HG03025 (cell line): ENCODE data around the gene COCH.
"Not testable (repeated sequence)": the region's sequence is repeated elsewhere in the genome, so short reads cannot be mapped to it uniquely, and the experiment has no call there.

Source experiments
- ATAC-seq: cut with Tn5 transposase; IDR thresholded peaks from one replicate; pipeline ENCODE4 v1.9.1; 2021; ENCODE audit warnings: mild to moderate bottlenecking, moderate library complexity; ENCODE audit not compliant: unreplicated experiment, low FRiP score

Gene COCH

GRCh38 chr14:30915596-30915995 is 41.2 kb downstream of the COCH start:
- no peak for ATAC-seq

DNA sequence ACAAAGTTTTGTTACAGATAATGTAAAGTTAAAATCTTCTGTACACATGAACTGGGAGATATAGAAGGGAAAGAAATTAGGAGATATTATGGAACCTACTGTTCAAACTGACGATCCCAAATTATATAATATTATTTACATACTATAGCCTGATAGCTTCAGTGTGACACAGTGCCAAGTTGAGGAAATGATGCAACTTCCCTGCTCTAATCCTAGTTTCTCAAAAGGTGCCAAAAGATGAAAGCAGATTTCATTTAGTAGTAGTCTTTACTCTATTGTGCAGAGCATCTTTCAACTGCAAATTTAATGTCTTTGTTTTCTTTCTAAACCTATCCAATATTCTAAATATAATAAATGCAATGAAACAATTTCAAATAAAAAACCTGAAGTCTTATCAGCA is 46.9 kb downstream of the COCH start:
- no peak for ATAC-seq

- ATAC-seq = no peak
Measured at GRCh38 chr14:30921788-30922187, 47.4 kb downstream of the COCH start.

DNA sequence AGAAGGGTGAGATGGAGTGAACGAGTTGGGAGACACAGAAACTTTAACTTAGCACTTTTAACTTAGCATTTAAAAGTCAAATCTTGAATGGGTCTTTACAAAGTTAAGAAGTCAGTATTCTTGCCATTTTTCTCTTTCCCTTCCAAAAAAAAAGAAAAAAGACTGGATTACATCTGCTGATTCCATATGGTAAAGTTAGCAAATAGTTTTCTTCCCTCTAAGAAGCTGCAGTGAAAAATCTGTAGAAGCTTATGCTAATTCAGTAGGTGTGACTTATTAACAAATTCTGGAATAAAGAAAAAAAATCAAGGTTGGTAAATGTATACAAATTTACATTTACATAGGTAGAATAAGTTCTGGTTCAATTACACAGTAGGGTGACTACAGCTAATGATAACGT is 50.9 kb downstream of the COCH start:
- ATAC-seq = no peak

DNA sequence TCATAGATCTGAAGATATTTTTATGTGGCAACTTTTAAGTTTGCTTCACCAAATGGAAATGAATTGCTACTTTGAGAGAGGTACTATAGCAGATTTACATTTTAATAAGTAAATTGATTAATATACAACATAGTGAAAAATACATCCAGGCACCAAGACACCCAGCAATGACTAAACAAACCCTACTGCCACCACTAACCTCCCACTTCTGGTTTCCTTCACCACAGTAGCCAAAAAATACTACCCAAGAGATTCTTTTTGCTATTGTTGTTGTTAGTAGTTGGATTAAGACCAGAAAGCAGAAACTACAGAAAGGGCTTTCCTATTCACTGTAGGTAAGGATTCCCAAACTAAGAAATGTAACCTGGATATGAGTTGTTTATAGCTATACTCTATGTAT is 54.1 kb downstream of the COCH start:
- ATAC-seq = no peak

- not testable (repeated sequence) for ATAC-seq
Measured at GRCh38 chr14:30933937-30934336, 59.6 kb downstream of the COCH start.

DNA sequence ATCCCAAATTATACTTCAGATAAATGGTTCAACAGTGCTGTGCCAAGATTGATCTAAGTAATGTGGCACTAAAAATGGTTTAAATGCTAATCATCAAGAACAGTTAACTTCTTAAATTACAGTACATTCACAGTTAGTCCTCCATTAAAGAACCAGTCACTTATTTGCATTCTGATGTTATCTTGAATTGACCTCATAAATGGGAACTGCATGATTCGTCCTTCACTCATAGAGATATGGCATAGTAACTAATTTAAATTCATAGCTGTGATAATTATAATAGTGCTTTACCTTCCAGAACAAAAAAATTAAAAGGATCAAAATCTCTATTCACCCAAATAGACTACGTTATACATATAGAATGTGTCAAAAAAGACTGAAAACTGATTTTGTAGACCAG is 61.1 kb downstream of the COCH start:
- no peak for ATAC-seq

GRCh38 chr14:30938617-30939016 is 64.3 kb downstream of the COCH start:
- ATAC-seq = no peak
